ENCODE data around the gene ENTPD8.

DNA sequence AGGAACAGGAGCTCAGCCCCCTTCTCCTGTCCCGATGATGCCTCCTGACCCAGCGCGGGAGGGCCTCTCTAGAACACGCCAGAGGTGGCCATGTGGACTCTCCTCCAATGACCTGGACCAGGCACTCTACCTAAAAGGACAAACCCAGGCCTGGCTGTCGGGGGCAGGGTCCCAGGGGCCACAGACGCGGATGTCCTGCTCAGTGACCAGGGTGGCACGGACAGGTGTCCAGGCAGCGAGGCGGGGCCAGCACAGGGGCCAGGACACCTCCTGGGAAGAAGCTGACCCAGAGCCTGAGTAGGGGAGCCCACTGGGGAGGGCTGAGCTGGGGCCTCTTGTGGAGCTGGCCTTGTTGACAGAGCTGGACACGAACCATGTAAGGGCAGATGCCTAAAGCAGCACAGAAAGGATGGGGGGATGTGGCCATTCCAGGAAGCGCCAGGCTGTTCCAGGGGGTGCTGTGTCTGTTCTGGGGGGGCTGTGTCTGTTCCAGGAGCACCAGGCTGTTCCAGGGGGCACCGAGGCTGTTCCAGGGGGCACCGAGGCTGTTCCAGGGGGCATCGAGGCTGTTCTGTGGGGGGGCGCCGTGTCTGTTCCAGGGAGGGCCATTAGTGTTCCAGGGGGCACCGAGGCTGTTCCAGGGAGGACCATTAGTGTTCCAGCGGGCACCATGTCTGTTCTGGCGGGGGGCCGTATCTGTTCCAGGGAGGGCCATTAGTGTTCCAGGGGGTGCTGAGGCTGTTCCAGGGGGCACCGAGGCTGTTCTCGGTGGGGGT is 48.7 kb downstream of the ENTPD8 start:
- no peak for TF ChIP-seq RAD21 (IDR thresholded peaks at IDR 0.05; ENCODE audit: low read depth)
- TF ChIP-seq, protein P1, sequence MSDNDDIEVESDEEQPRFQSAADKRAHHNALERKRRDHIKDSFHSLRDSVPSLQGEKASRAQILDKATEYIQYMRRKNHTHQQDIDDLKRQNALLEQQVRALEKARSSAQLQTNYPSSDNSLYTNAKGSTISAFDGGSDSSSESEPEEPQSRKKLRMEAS (IDR thresholded peaks at IDR 0.05): no peak

Data from Ishikawa (cell line).